SU-DHL-6 (cell line): ENCODE results near the gene TEX22.

Experiments
- H2AFZ ChIP-seq: fragments of 200-600 bp; sonication (generic); 2 replicates; pipeline ENCODE4 v1.6.1; 2014; ENCODE audit warnings: low read depth, mild to moderate bottlenecking, moderate library complexity, mixed read lengths, antibody characterized with exemption, low read length; ENCODE audit not compliant: severe bottlenecking
- H3F3A ChIP-seq: fragments of 200-600 bp; shearing (Covaris generic); 2 replicates; pipeline ENCODE4 v1.6.0; 2016; ENCODE audit warnings: antibody characterized with exemption, mild to moderate bottlenecking; ENCODE audit not compliant: insufficient read depth
- H3K27ac ChIP-seq: fragments of 200-600 bp; sonication (generic); 2 replicates; pipeline ENCODE4 v1.5.1; 2016; ENCODE audit warnings: low read depth, mild to moderate bottlenecking, low read length, moderate library complexity, mixed read lengths
- H3K27me3 ChIP-seq: fragments of 200-600 bp; sonication (generic), shearing (Covaris generic); 2 replicates; pipeline ENCODE4 v1.6.0; 2014; ENCODE audit warnings: mild to moderate bottlenecking, low read length
- H3K36me3 ChIP-seq: fragments of 200-600 bp; sonication (generic); 2 replicates; pipeline ENCODE4 v1.6.1; 2014; ENCODE audit warnings: mild to moderate bottlenecking, low read length, mixed read lengths
- H3K4me2 ChIP-seq: fragments of 300-600, 200-600 bp; shearing (Covaris generic), sonication (generic); 2 replicates; pipeline ENCODE4 v1.6.0; 2014; ENCODE audit warnings: low read length, low read depth, mild to moderate bottlenecking; ENCODE audit not compliant: poor library complexity, severe bottlenecking
- H3K4me3 ChIP-seq: fragments of 200-600 bp; sonication (generic); 2 replicates; pipeline ENCODE4 v1.5.1; 2014; ENCODE audit warnings: antibody characterized with exemption, low read length, mild to moderate bottlenecking, mixed read lengths; ENCODE audit not compliant: insufficient read depth, poor library complexity, severe bottlenecking
- H3K79me2 ChIP-seq: fragments of 200-600 bp; sonication (generic); 2 replicates; pipeline ENCODE4 v1.6.1; 2014; ENCODE audit warnings: mild to moderate bottlenecking, low read length, moderate library complexity; ENCODE audit not compliant: insufficient read depth
- H3K9ac ChIP-seq: fragments of 200-600 bp; sonication (generic); 2 replicates; pipeline ENCODE4 v1.7.0; 2014; ENCODE audit warnings: mild to moderate bottlenecking, low read length
- H3K9me2 ChIP-seq: fragments of 200-600 bp; sonication (generic); replicated peaks from 2 replicates; pipeline ENCODE4 v1.6.1; 2014; ENCODE audit warnings: low read length; ENCODE audit not compliant: insufficient read depth
- H3K9me3 ChIP-seq: fragments of 200-600 bp; sonication (generic); 2 replicates; pipeline ENCODE4 v1.6.1; 2014; ENCODE audit warnings: low read length, mixed read lengths; ENCODE audit not compliant: insufficient read depth
- H4K20me1 ChIP-seq: fragments of 200-600 bp; sonication (generic); 2 replicates; pipeline ENCODE4 v1.6.1; 2014; ENCODE audit warnings: low read depth, mild to moderate bottlenecking, antibody characterized with exemption, low read length, moderate library complexity, mixed read lengths
- EZH2phosphoT487 ChIP-seq: fragments of 200-600 bp; sonication (generic), shearing (Covaris generic); conservative IDR thresholded peaks from 2 replicates; pipeline ENCODE4 v1.6.1; 2018; ENCODE audit warnings: mild to moderate bottlenecking, antibody characterized with exemption, low read length, moderate library complexity, mixed read lengths
- TF ChIP-seq, protein P1 (sequence below): fragments of 200-600 bp; sonication (generic); IDR thresholded peaks from one replicate; pipeline ENCODE4 v1.5.1; 2017; ENCODE audit warnings: antibody characterized with exemption, mild to moderate bottlenecking, low read length, moderate library complexity; ENCODE audit not compliant: insufficient read depth, poor library complexity, severe bottlenecking

Gene TEX22

DNA sequence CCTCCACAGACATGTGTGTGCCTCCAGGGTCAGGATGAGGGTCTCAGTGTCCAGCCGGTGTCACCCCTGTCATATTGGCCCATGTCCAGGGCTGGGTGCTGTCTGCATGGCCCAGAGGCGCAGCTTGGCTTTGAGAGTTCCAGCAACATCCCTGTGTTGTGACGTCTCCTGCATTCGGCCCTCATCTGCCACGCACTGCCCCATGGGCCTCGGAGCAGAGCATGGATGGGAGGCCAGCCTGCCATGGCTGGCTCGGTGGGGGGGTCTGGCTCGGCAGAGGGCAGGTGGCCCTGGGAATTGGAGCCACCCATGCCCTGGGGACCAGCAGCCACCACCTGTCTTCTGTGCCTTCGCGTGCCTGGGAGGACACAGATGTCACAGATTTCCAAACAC lies 10.8 kb upstream of the TEX22 start:
- Histone ChIP-seq H3K27ac (no peak overlapping the region), H4K20me1 (no peaks in the 10 kb centered on the region), H3K79me2 (no peaks in the 10 kb centered on the region), H3K9ac (no peak overlapping the region), H3K9me2 (no peaks in the 10 kb centered on the region), H3K27me3 (no peaks in the 10 kb centered on the region), H3F3A (no peaks in the 10 kb centered on the region), H3K9me3 (no peaks in the 10 kb centered on the region), H3K4me3 (no peak overlapping the region), H2AFZ (no peak overlapping the region), H3K4me2 (no peak overlapping the region), H3K36me3 (no peaks in the 10 kb centered on the region)
- TF ChIP-seq, protein P1, sequence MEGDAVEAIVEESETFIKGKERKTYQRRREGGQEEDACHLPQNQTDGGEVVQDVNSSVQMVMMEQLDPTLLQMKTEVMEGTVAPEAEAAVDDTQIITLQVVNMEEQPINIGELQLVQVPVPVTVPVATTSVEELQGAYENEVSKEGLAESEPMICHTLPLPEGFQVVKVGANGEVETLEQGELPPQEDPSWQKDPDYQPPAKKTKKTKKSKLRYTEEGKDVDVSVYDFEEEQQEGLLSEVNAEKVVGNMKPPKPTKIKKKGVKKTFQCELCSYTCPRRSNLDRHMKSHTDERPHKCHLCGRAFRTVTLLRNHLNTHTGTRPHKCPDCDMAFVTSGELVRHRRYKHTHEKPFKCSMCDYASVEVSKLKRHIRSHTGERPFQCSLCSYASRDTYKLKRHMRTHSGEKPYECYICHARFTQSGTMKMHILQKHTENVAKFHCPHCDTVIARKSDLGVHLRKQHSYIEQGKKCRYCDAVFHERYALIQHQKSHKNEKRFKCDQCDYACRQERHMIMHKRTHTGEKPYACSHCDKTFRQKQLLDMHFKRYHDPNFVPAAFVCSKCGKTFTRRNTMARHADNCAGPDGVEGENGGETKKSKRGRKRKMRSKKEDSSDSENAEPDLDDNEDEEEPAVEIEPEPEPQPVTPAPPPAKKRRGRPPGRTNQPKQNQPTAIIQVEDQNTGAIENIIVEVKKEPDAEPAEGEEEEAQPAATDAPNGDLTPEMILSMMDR: no peak
- no peak for TF ChIP-seq EZH2phosphoT487

DNA sequence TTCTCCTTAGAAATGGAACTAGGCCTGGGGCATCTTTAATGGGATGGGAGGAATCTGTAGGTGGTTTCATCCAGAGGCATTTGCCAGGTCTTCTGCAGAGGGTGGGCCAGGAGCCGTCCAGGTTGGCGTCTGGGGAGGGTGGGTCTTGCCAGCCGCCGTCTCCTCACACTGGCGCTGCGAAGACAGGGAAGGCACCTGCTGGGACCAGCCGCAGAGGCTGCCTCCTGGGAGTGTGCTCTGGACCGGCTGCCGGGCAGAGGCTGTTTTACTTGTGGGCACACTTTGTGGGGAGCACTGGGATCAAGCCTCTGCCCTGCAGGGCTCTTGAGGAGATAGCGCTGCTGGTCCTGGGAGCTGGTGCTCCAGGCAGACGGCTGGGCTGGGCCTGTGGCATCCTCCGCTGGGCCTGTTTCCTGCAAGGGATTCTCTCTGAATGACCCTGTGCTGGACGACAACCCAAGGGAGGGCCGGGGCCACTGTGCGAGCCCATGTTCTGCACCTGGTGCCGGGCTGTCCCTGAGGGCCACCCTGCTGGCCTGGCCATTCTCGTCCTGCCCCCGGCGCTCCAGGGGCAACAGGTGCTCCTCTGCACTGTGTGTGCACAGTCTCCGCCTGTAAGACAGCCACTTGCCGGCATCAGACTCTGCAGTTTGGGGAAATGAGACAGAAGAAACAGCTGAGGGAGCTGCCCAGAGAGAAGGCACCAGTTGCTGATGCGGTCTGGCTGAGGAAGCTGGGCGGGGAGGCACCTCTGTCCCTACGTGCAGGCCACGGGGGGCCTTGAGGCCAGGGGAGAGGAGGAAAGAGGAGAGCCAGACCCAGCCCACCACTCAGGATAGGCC lies 10.0 kb upstream of the TEX22 start:
- no peaks in the 10 kb centered on the region; the same call in 1 of the 2 replicates for H3F3A ChIP-seq
- no peak overlapping the region for H3K27ac ChIP-seq
- no peaks in the 10 kb centered on the region for H4K20me1 ChIP-seq
- H3K4me3 ChIP-seq: no peak overlapping the region
- H3K9me2 ChIP-seq: no peaks in the 10 kb centered on the region
- no peaks in the 10 kb centered on the region for H3K79me2 ChIP-seq
- no peak overlapping the region for H3K9ac ChIP-seq
- TF ChIP-seq EZH2phosphoT487: no peak
- TF ChIP-seq, protein P1: no peak
- H3K27me3 ChIP-seq: no peaks in the 10 kb centered on the region
- no peak overlapping the region for H2AFZ ChIP-seq
- no peak overlapping the region for H3K4me2 ChIP-seq
- no peaks in the 10 kb centered on the region for H3K9me3 ChIP-seq
- no peaks in the 10 kb centered on the region for H3K36me3 ChIP-seq

DNA sequence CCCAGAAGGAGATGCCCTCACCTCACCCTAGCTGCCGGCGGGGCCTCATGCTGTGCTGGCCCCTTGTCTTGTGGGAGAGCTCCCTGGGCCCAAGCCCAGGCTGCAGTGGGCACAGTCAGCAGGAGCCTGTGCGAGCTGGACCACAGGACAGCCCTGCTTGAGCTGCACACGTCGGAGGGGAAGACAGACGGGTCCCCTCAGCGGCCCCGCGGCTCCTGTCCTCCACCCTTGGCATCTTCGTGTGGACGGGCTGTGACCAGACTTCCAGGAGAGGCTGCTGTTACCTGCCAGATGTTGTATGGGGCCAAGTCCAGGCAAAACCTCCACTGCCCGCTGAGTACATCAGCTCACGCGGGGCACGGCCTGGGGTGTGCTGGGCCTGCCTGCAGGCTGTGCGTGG lies 9.4 kb upstream of the TEX22 start:
- no peak overlapping the region for H3K27ac ChIP-seq
- no peaks in the 10 kb centered on the region for H3K27me3 ChIP-seq
- TF ChIP-seq, protein P1: no peak
- no peak for TF ChIP-seq EZH2phosphoT487
- no peaks in the 10 kb centered on the region for H3K36me3 ChIP-seq
- H2AFZ ChIP-seq: no peak overlapping the region
- H3K4me2 ChIP-seq: no peak overlapping the region
- H3F3A ChIP-seq: no peaks in the 10 kb centered on the region; the same call in 1 of the 2 replicates
- H4K20me1 ChIP-seq: no peaks in the 10 kb centered on the region
- no peaks in the 10 kb centered on the region for H3K79me2 ChIP-seq
- no peaks in the 10 kb centered on the region for H3K9me2 ChIP-seq
- no peak overlapping the region for H3K9ac ChIP-seq
- H3K9me3 ChIP-seq: no peaks in the 10 kb centered on the region
- no peak overlapping the region for H3K4me3 ChIP-seq
